A549 (cell line): Measurements from ENCODE around the gene ABCF2.

Source experiments
- NFE2L2 ChIP-seq: fragments of 150-350 bp; conservative IDR thresholded peaks from 2 replicates; pipeline ENCODE4 v1.6.1; 2014; ENCODE audit warnings: low read length
- TF ChIP-seq, protein P1 (sequence below): fragments of >200 bp; sonication (Bioruptor Twin); formaldehyde crosslinking; IDR thresholded peaks from 3 replicates; pipeline ENCODE4 v1.5.1; 2016

DNA sequence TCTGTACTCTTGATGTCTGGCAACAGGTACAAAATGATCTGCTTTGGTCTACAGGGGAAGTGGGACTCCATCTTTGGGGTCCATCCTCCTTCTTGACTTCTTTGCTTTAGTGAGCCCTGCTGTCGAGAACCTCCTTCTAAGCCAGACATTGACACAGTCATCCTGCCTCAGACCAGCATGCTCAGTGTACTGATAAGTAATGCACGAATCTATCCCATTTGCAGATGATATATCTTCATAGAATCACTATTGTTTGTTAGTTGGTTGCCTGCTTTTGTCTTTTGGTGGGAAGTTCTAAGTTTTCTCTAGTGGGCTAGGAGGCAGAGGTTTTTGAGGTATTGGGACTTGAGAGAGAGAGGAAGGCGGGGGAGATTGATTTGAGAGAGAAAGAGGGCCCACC, 25.7 kb downstream of the ABCF2 start:
- TF ChIP-seq, protein P1, sequence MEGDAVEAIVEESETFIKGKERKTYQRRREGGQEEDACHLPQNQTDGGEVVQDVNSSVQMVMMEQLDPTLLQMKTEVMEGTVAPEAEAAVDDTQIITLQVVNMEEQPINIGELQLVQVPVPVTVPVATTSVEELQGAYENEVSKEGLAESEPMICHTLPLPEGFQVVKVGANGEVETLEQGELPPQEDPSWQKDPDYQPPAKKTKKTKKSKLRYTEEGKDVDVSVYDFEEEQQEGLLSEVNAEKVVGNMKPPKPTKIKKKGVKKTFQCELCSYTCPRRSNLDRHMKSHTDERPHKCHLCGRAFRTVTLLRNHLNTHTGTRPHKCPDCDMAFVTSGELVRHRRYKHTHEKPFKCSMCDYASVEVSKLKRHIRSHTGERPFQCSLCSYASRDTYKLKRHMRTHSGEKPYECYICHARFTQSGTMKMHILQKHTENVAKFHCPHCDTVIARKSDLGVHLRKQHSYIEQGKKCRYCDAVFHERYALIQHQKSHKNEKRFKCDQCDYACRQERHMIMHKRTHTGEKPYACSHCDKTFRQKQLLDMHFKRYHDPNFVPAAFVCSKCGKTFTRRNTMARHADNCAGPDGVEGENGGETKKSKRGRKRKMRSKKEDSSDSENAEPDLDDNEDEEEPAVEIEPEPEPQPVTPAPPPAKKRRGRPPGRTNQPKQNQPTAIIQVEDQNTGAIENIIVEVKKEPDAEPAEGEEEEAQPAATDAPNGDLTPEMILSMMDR: no peak
- no peak for TF ChIP-seq NFE2L2
